IMR-90 (cell line): ENCODE measurements around the gene CA9. TPM values are rescaled to one million over a fixed set of nuclear protein-coding genes. Genes with fewer than 3 reads are reported as not detected.

Experiments
- ATAC-seq: fragments of 200-7000 bp; cut with Tn5 transposase; 2 replicates; pipeline ENCODE4 v1.9.1; 2020; ENCODE audit warnings: low read depth, mild to moderate bottlenecking, moderate library complexity
- BruUV-seq: library from RNA; stranded (reverse); fragments of 400-500 nt; replicated peaks from 2 replicates; lab custom pipeline; 2021; lab: Mats Ljungman, UMichigan
- CTCF ChIA-PET: fragments of 300-600 bp; formaldehyde crosslinking; extraction: SDS; loops from one replicate; lab custom pipeline; 2021; ENCODE audit warnings: antibody characterized with exemption; lab: Yijun Ruan, JAX
- POLR2A ChIA-PET: fragments of 300-600 bp; sonication (Branson Sonifier 250); formaldehyde crosslinking; loops from one replicate; lab custom pipeline; 2022; ENCODE audit warnings: antibody characterized with exemption; ENCODE audit not compliant: unreplicated experiment; lab: Charles Lee
- DNase-seq: peaks from one replicate; pipeline ENCODE4 v3.0.0; 2013
- H2AFZ ChIP-seq: replicated peaks from 2 replicates; pipeline ENCODE3; 2013; ENCODE audit warnings: low read length, mild to moderate bottlenecking; ENCODE audit not compliant: poor library complexity
- H2AK5ac ChIP-seq: 2 replicates; pipeline ENCODE4 v1.6.1; 2013; ENCODE audit warnings: low read depth, low read length, inconsistent platforms
- H2AK9ac ChIP-seq: replicated peaks from 2 replicates; pipeline ENCODE3; 2013; ENCODE audit warnings: mild to moderate bottlenecking, low read depth, low read length, moderate library complexity; ENCODE audit not compliant: poor library complexity
- H2BK120ac ChIP-seq: 2 replicates; pipeline ENCODE4 v1.6.1; 2013; ENCODE audit warnings: low read depth, low read length, inconsistent platforms
- H2BK15ac ChIP-seq: 3 replicates; pipeline ENCODE4 v1.6.1; 2013; ENCODE audit warnings: low read depth, low read length, inconsistent platforms
- H2BK20ac ChIP-seq: 2 replicates; pipeline ENCODE4 v1.6.1; 2013; ENCODE audit warnings: low read depth, mild to moderate bottlenecking, inconsistent platforms, low read length, moderate library complexity
- H2BK5ac ChIP-seq: 2 replicates; pipeline ENCODE4 v1.6.1; 2013; ENCODE audit warnings: mild to moderate bottlenecking, low read depth, low read length, inconsistent platforms; ENCODE audit not compliant: poor library complexity, severe bottlenecking
- H3K14ac ChIP-seq: replicated peaks from 2 replicates; pipeline ENCODE4 v1.6.1; 2013; ENCODE audit warnings: low read depth, low read length, inconsistent platforms
- H3K18ac ChIP-seq: 2 replicates; pipeline ENCODE4 v1.6.1; 2013; ENCODE audit warnings: low read depth, low read length, control low read depth
- H3K23ac ChIP-seq: 2 replicates; pipeline ENCODE4 v1.6.1; 2013; ENCODE audit warnings: low read depth, low read length, inconsistent platforms
- H3K27ac ChIP-seq: 2 replicates; pipeline ENCODE4 v1.5.1; 2013; ENCODE audit warnings: mild to moderate bottlenecking, control low read depth, low read length; ENCODE audit not compliant: insufficient read depth
- H3K27me3 ChIP-seq: 2 replicates; pipeline ENCODE4 v1.6.1; 2013; ENCODE audit warnings: low read length; ENCODE audit not compliant: control insufficient read depth, insufficient read depth
- H3K36me3 ChIP-seq: 2 replicates; pipeline ENCODE4 v1.6.1; 2013; ENCODE audit warnings: low read length, mixed read lengths; ENCODE audit not compliant: control insufficient read depth, insufficient read depth
- H3K4ac ChIP-seq: 2 replicates; pipeline ENCODE4 v1.6.1; 2013; ENCODE audit warnings: low read depth, low read length, inconsistent platforms
- H3K4me1 ChIP-seq: 2 replicates; pipeline ENCODE4 v1.6.1; 2013; ENCODE audit warnings: low read length, mixed read lengths; ENCODE audit not compliant: control insufficient read depth, insufficient read depth
- H3K4me2 ChIP-seq: 2 replicates; pipeline ENCODE4 v1.6.1; 2013; ENCODE audit warnings: low read depth, mild to moderate bottlenecking, control low read depth, low read length, moderate library complexity
- H3K4me3 ChIP-seq: 2 replicates; pipeline ENCODE4 v1.5.1; 2013; ENCODE audit warnings: low read depth, mild to moderate bottlenecking, control low read depth, low read length, moderate library complexity; ENCODE audit not compliant: insufficient read depth
- H3K56ac ChIP-seq: 2 replicates; pipeline ENCODE4 v1.6.1; 2013; ENCODE audit warnings: low read length, inconsistent platforms; ENCODE audit not compliant: insufficient read depth; ENCODE audit errors: extremely low read depth
- H3K79me1 ChIP-seq, 2 experiments: 2 replicates each; pipeline ENCODE4 v1.6.1; 2013; ENCODE audit warnings: low read length in 2 of 2, inconsistent platforms in 1 of 2, low read depth in 1 of 2
- H3K9ac ChIP-seq: 2 replicates; pipeline ENCODE4 v1.6.1; 2013; ENCODE audit warnings: low read depth, low read length, control low read depth
- H3K9me1 ChIP-seq: 2 replicates; pipeline ENCODE4 v1.6.1; 2013; ENCODE audit warnings: low read length, inconsistent platforms; ENCODE audit not compliant: insufficient read depth
- H3K9me3 ChIP-seq: 2 replicates; pipeline ENCODE4 v1.6.1; 2013; ENCODE audit warnings: low read length; ENCODE audit not compliant: control insufficient read depth, insufficient read depth
- H4K20me1 ChIP-seq: 2 replicates; pipeline ENCODE4 v1.6.1; 2013; ENCODE audit warnings: low read length, inconsistent platforms; ENCODE audit not compliant: insufficient read depth
- H4K5ac ChIP-seq: 2 replicates; pipeline ENCODE4 v1.6.1; 2013; ENCODE audit warnings: mild to moderate bottlenecking, low read depth, low read length, control low read depth
- H4K8ac ChIP-seq, 2 experiments: 2 replicates each; pipeline ENCODE4 v1.6.1; 2013; ENCODE audit warnings: low read depth in 2 of 2, low read length in 2 of 2, control low read depth in 1 of 2, inconsistent platforms in 1 of 2
- H4K91ac ChIP-seq: 2 replicates; pipeline ENCODE4 v1.6.1; 2013; ENCODE audit warnings: low read depth, low read length, inconsistent platforms; ENCODE audit not compliant: insufficient read depth
- BHLHE40 ChIP-seq: fragments of 150-350 bp; IDR thresholded peaks from 2 replicates; pipeline ENCODE4 v1.6.1; 2016; ENCODE audit warnings: mild to moderate bottlenecking, low read depth, low read length
- CEBPB ChIP-seq: IDR thresholded peaks from 2 replicates; pipeline ENCODE4 v1.6.1; 2012; ENCODE audit warnings: low read depth, low read length, improper control_type of control experiment
- CHD1 ChIP-seq: IDR thresholded peaks from 2 replicates; pipeline ENCODE4 v1.6.1; 2012; ENCODE audit warnings: low read depth, low read length, improper control_type of control experiment
- FOS ChIP-seq: fragments of 150-350 bp; IDR thresholded peaks from 2 replicates; pipeline ENCODE4 v1.6.1; 2016; ENCODE audit warnings: low read depth, low read length
- MAFK ChIP-seq: IDR thresholded peaks from 2 replicates; pipeline ENCODE4 v1.6.1; 2012; ENCODE audit warnings: low read depth, low read length, improper control_type of control experiment
- MAZ ChIP-seq: IDR thresholded peaks from 2 replicates; pipeline ENCODE4 v1.6.1; 2012; ENCODE audit warnings: low read depth, mild to moderate bottlenecking, low read length, improper control_type of control experiment, moderate library complexity, borderline replicate concordance
- MXI1 ChIP-seq: IDR thresholded peaks from 2 replicates; pipeline ENCODE4 v1.6.1; 2012; ENCODE audit warnings: low read depth, mild to moderate bottlenecking, low read length, moderate library complexity, borderline replicate concordance
- NFE2L2 ChIP-seq: fragments of 150-350 bp; IDR thresholded peaks from 2 replicates; pipeline ENCODE4 v1.6.1; 2016; ENCODE audit warnings: low read depth, mild to moderate bottlenecking, low read length
- POLR2A ChIP-seq: IDR thresholded peaks from 2 replicates; pipeline ENCODE4 v1.6.1; 2012; ENCODE audit warnings: mild to moderate bottlenecking, low read depth, low read length
- RAD21 ChIP-seq: IDR thresholded peaks from 2 replicates; pipeline ENCODE4 v1.6.1; 2012; ENCODE audit warnings: low read length, improper control_type of control experiment
- RCOR1 ChIP-seq: IDR thresholded peaks from 2 replicates; pipeline ENCODE4 v1.6.1; 2012; ENCODE audit warnings: mild to moderate bottlenecking, low read length, improper control_type of control experiment; ENCODE audit not compliant: insufficient replicate concordance
- RFX5 ChIP-seq: IDR thresholded peaks from 2 replicates; pipeline ENCODE4 v1.8.0; 2012; ENCODE audit warnings: low read depth, mild to moderate bottlenecking, low read length, moderate library complexity
- SMC3 ChIP-seq: fragments of 150-350 bp; IDR thresholded peaks from 2 replicates; pipeline ENCODE4 v1.6.1; 2016; ENCODE audit warnings: low read depth, mild to moderate bottlenecking, antibody characterized with exemption, low read length, moderate library complexity
- WGBS, 2 experiments: methylation state at CpG; one replicate each; pipeline versions ENCODE4 v1.1.5 to v1.1.7; 2013; ENCODE audit warnings: missing lambda C conversion rate in 2 of 2; ENCODE audit not compliant: insufficient read length in 1 of 2; ENCODE audit errors: extremely low coverage in 2 of 2; 5-methylcytosine and 5-hydroxymethylcytosine counted together
- dilution Hi-C: fragments of 300-500 bp; cut with HindIII; formaldehyde crosslinking; loops from one replicate; pipeline ENCODE4 v1.14.3; 2018; ENCODE audit warnings: low sequenced_read_pairs; ENCODE audit not compliant: unreplicated experiment
- in situ Hi-C: fragments of 300-500 bp; cut with MboI; formaldehyde crosslinking; loops from 3 replicates; pipeline ENCODE4 v1.14.3; 2019; ENCODE audit warnings: low sequenced_read_pairs, inconsistent platforms, mixed read lengths
- intact Hi-C: fragments of 100-400 bp; cut with micrococcal nuclease; formaldehyde crosslinking; loops from 2 replicates; pipeline ENCODE4 v1.10.0; 2022
- polyA plus RNA-seq, 3 experiments: library from polyadenylated mRNA; depleted of rRNA; stranded (reverse); fragments of >200 nt; gene quantifications; 2 replicates each; pipeline ENCODE4 v1.2.3, GENCODE V29; 2012; ENCODE audit warnings: low replicate concordance in 1 of 3
- total RNA-seq: library from RNA; depleted of rRNA; stranded (reverse); fragments of >200 nt; gene quantifications from 2 replicates; pipeline ENCODE4 v1.2.3, GENCODE V29; 2012
- TF ChIP-seq, protein P1 (sequence below): fragments of 150-350 bp; IDR thresholded peaks from 2 replicates; pipeline ENCODE4 v1.6.1; 2016; ENCODE audit warnings: low read depth, mild to moderate bottlenecking, low read length, moderate library complexity, borderline replicate concordance
- TF ChIP-seq, protein P2 (sequence below): fragments of 150-350 bp; IDR thresholded peaks from 2 replicates; pipeline ENCODE4 v1.6.1; 2017; ENCODE audit warnings: mild to moderate bottlenecking, antibody characterized with exemption, low read length, low read depth
- TF ChIP-seq, protein P3 (sequence below): conservative IDR thresholded peaks from 2 replicates; pipeline ENCODE4 v1.5.1; 2012; ENCODE audit warnings: mild to moderate bottlenecking, low read depth, low read length, improper control_type of control experiment

The CA9 gene
- total and polyA plus RNA-seq, 2 of the 4 experiments (the other 2 are of a cell fraction), result 0.54 to 3.9 TPM

DNA sequence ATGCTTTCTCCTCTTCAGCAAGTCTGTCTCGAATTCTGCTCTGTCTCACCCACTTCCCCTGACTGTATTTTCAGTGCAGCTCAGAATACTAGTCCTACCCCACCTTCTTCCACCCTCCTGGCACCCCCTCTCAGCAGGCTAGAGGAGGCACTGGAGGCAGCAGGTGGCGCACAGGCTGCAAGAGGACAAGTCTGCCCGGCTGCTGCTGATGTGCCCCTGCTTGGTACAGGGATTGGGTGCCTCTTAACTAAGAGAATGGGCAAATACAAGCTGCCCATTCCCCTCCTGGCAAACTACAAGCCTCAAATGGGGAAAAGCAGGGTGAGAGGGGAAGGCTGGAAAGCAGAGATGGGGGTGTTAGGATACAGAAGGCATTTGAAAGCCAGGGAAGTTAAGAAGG is 53.2 kb downstream of the CA9 start:
- Histone ChIP-seq H4K91ac (peak overlapping the region; percentile 100), H2AFZ (no peak overlapping the region), H2BK15ac (peak overlapping the region; percentile 97), H3K9me3 (no peaks in the 10 kb centered on the region), H3K14ac (peak overlapping the region; percentile 99), H3K27me3 (no peaks in the 10 kb centered on the region), H3K4me3 (no peak overlapping the region), H2BK20ac (peak overlapping the region; percentile 99), H3K36me3 (peaks cover 36% of the 10 kb centered on the region), H4K20me1 (peaks cover 44% of the 10 kb centered on the region), H3K4me1 (peaks cover 25% of the 10 kb centered on the region), H2BK120ac (peak overlapping the region; percentile 98), H2AK5ac (peak overlapping the region; percentile 98), H3K9ac (peak overlapping the region; percentile 90), H4K5ac (peak overlapping the region; percentile 99), H3K18ac (peak overlapping the region; percentile 98), H3K79me1 (peaks cover 27 to 79% of the 10 kb centered on the region in 2 experiments), H3K4ac (peak overlapping the region; percentile 99), H3K4me2 (peak overlapping the region; percentile 91), H3K27ac (peak overlapping the region; percentile 90), H3K56ac (peak overlapping the region; percentile 97), H3K23ac (peak overlapping the region; percentile 99), H4K8ac (peak overlapping the region; percentile 92 to 99), H3K9me1 (peaks cover 7% of the 10 kb centered on the region; the same call in 1 of the 2 replicates), H2BK5ac (peak overlapping the region; percentile 96), H2AK9ac (peak overlapping the region; percentile 93)
- DNase-seq, result peak; percentile 51
- intact Hi-C loops, result loop anchor here (1.0 kb wide), 1 partner anchor 32 kb away; no protein-coding TSS in a partner anchor
- ChIA-PET POLR2A (interaction anchor here (0.8 to 2.8 kb wide), 6 partner anchors 10 to 43 kb away, joined by 3 to 23 read pairs (median 3); partner anchors contain the start of gene TPM2), CTCF (interaction anchor here (0.6 to 1.8 kb wide), 5 partner anchors 9 to 80 kb away, joined by 3 to 6 read pairs (median 3); no protein-coding TSS in a partner anchor)
- ATAC-seq, result peak; percentile 8
- in situ Hi-C loops, result no loop called here
- dilution Hi-C loops, result no loop called here
- WGBS, 2 experiments, result no CpG with 5 or more reads among the region's 3 CpGs
- TF ChIP-seq NFE2L2, result no peak
- TF ChIP-seq POLR2A, result no peak
- no peak for TF ChIP-seq MXI1
- no peak for TF ChIP-seq BHLHE40
- TF ChIP-seq RFX5, result peak; percentile 98
- TF ChIP-seq, protein P1, sequence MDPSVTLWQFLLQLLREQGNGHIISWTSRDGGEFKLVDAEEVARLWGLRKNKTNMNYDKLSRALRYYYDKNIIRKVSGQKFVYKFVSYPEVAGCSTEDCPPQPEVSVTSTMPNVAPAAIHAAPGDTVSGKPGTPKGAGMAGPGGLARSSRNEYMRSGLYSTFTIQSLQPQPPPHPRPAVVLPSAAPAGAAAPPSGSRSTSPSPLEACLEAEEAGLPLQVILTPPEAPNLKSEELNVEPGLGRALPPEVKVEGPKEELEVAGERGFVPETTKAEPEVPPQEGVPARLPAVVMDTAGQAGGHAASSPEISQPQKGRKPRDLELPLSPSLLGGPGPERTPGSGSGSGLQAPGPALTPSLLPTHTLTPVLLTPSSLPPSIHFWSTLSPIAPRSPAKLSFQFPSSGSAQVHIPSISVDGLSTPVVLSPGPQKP, result no peak
- peak; percentile 13; the same call in 1 of the 2 replicates for TF ChIP-seq RAD21
- TF ChIP-seq, protein P2, sequence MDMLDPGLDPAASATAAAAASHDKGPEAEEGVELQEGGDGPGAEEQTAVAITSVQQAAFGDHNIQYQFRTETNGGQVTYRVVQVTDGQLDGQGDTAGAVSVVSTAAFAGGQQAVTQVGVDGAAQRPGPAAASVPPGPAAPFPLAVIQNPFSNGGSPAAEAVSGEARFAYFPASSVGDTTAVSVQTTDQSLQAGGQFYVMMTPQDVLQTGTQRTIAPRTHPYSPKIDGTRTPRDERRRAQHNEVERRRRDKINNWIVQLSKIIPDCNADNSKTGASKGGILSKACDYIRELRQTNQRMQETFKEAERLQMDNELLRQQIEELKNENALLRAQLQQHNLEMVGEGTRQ, result no peak
- no peak for TF ChIP-seq MAFK
- no peak for TF ChIP-seq MAZ
- no peak; the same call in 1 of the 2 replicates for TF ChIP-seq SMC3
- no peak for TF ChIP-seq FOS
- TF ChIP-seq RCOR1, result no peak
- TF ChIP-seq, protein P3, sequence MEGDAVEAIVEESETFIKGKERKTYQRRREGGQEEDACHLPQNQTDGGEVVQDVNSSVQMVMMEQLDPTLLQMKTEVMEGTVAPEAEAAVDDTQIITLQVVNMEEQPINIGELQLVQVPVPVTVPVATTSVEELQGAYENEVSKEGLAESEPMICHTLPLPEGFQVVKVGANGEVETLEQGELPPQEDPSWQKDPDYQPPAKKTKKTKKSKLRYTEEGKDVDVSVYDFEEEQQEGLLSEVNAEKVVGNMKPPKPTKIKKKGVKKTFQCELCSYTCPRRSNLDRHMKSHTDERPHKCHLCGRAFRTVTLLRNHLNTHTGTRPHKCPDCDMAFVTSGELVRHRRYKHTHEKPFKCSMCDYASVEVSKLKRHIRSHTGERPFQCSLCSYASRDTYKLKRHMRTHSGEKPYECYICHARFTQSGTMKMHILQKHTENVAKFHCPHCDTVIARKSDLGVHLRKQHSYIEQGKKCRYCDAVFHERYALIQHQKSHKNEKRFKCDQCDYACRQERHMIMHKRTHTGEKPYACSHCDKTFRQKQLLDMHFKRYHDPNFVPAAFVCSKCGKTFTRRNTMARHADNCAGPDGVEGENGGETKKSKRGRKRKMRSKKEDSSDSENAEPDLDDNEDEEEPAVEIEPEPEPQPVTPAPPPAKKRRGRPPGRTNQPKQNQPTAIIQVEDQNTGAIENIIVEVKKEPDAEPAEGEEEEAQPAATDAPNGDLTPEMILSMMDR, result peak; percentile 36
- TF ChIP-seq CEBPB, result no peak
- no peak for TF ChIP-seq CHD1
- no TSS peak for BruUV-seq
